ENCODE data around the gene FMNL3. TPM values are rescaled to one million over a fixed set of nuclear protein-coding genes. Genes with fewer than 3 reads are reported as not detected.
"Not testable (repeated sequence)": the region's sequence is repeated elsewhere in the genome, so short reads cannot be mapped to it uniquely, and the experiment has no call there.

Gene FMNL3
- total and polyA plus RNA-seq, 4 donors, result 0.72 to 4.5 (median 2.6) TPM

GRCh38 chr12:49740930-49741881 is 34.0 kb upstream of the FMNL3 start, which contains the start of gene TMBIM6:
Gene TMBIM6, plus strand, starts transcription at chr12:49741557. Its CDS starts 10,937 bp downstream, at chr12:49752494.
- H3K4me3 ChIP-seq (ENCODE audit: low read depth in 1 of 3, low read length in 3 of 3), result peak within 1 kb of the TSS; percentile 84 to 97 (median 95)
- no peaks in the 10 kb centered on the region for H3K9me3 ChIP-seq (ENCODE audit: control insufficient read depth in 4 of 4, low read length in 3 of 4)
- DNase-seq (ENCODE audit: low spot score), result peak; percentile 96
- H3K27me3 ChIP-seq (ENCODE audit: control insufficient read depth in 4 of 4, insufficient read depth in 4 of 4, low read length in 3 of 4), result no peaks in the 10 kb centered on the region
- TF ChIP-seq ZBTB33 (IDR thresholded peaks at IDR 0.05) (peak; percentile 70), RAD21 (IDR thresholded peaks at IDR 0.05) (peak; percentile 87), TAF1 (conservative IDR thresholded peaks at IDR 0.05) (peak; percentile 99), EGR1 (IDR thresholded peaks at IDR 0.05; ENCODE audit: low read depth in 2 of 2) (peak; percentile 8 to 64), FOXA2 (IDR thresholded peaks at IDR 0.05) (peak; percentile 20), HNF4A (conservative IDR thresholded peaks at IDR 0.05) (peak; percentile 48 to 63), GABPA (IDR thresholded peaks at IDR 0.05 in 1 of 2, conservative IDR thresholded peaks at IDR 0.05 in 1 of 2) (peak; percentile 90 to 95), ATF3 (IDR thresholded peaks at IDR 0.05) (no peak), CTCF (IDR thresholded peaks at IDR 0.05; ENCODE audit: low read depth, low read length, missing input control) (peak; percentile 98), REST (IDR thresholded peaks at IDR 0.05) (peak; percentile 94), HNF4G (IDR thresholded peaks at IDR 0.05) (peak; percentile 51), SP1 (IDR thresholded peaks at IDR 0.05) (peak; percentile 93), MAX (IDR thresholded peaks at IDR 0.05) (peak; percentile 35), YY1 (IDR thresholded peaks at IDR 0.05) (peak; percentile 51), RXRA (IDR thresholded peaks at IDR 0.05) (peak; percentile 80 to 87), JUND (IDR thresholded peaks at IDR 0.05) (peak in 1 of 2 donors; percentile 47), FOXA1 (IDR thresholded peaks at IDR 0.05) (peak; percentile 26), NR2F2 (IDR thresholded peaks at IDR 0.05) (peak; percentile 93)
- H3K27ac ChIP-seq (ENCODE audit: low read depth in 1 of 2, low read length in 2 of 2), result peak within 1 kb of the TSS; percentile 95 to 97
- no peaks in the 10 kb centered on the region for H3K36me3 ChIP-seq (ENCODE audit: control insufficient read depth in 4 of 4, insufficient read depth in 3 of 4, low read depth in 1 of 4, low read length in 3 of 4)
- peak within 1 kb of the TSS; percentile 81 to 96 for H3K9ac ChIP-seq (ENCODE audit: low read depth in 1 of 2, low read length in 2 of 2)
- H3K4me1 ChIP-seq (ENCODE audit: control insufficient read depth in 4 of 4, insufficient read depth in 4 of 4, low read length in 3 of 4), result peaks cover 3 to 26% (median 22%) of the 10 kb centered on the region in 4 donors
- WGBS, result 4% methylated on average over 50 of the region's 50 CpGs

GRCh38 chr12:49740277-49740676 is 33.1 kb upstream of the FMNL3 start:
- not testable (repeated sequence) for H3K27ac ChIP-seq (ENCODE audit: low read depth in 1 of 2, low read length in 2 of 2); H3K9me3 ChIP-seq (ENCODE audit: control insufficient read depth in 4 of 4, low read length in 3 of 4); H3K36me3 ChIP-seq (ENCODE audit: control insufficient read depth in 4 of 4, insufficient read depth in 3 of 4, low read depth in 1 of 4, low read length in 3 of 4); DNase-seq (ENCODE audit: low spot score); H3K4me3 ChIP-seq (ENCODE audit: low read depth in 1 of 3, low read length in 3 of 3); H3K9ac ChIP-seq (ENCODE audit: low read depth in 1 of 2, low read length in 2 of 2); H3K27me3 ChIP-seq (ENCODE audit: control insufficient read depth in 4 of 4, insufficient read depth in 4 of 4, low read length in 3 of 4)
- WGBS, result 90% methylated on average over 12 of the region's 12 CpGs
- peaks cover 3 to 20% (median 19%) of the 10 kb centered on the region in 4 donors for H3K4me1 ChIP-seq (ENCODE audit: control insufficient read depth in 4 of 4, insufficient read depth in 4 of 4, low read length in 3 of 4)

GRCh38 chr12:49738721-49739120 is 31.5 kb upstream of the FMNL3 start:
- not testable (repeated sequence) for H3K27me3 ChIP-seq (ENCODE audit: control insufficient read depth in 4 of 4, insufficient read depth in 4 of 4, low read length in 3 of 4)
- 92% methylated on average over 5 of the region's 5 CpGs for WGBS

More at GRCh38 chr12:49738721-49739120, 31.5 kb upstream of the FMNL3 start:
- not testable (repeated sequence) for H3K4me3 ChIP-seq (ENCODE audit: low read depth in 1 of 3, low read length in 3 of 3); H3K36me3 ChIP-seq (ENCODE audit: control insufficient read depth in 4 of 4, insufficient read depth in 3 of 4, low read depth in 1 of 4, low read length in 3 of 4); H3K9ac ChIP-seq (ENCODE audit: low read depth in 1 of 2, low read length in 2 of 2); H3K4me1 ChIP-seq (ENCODE audit: control insufficient read depth in 4 of 4, insufficient read depth in 4 of 4, low read length in 3 of 4); H3K27ac ChIP-seq (ENCODE audit: low read depth in 1 of 2, low read length in 2 of 2); H3K9me3 ChIP-seq (ENCODE audit: control insufficient read depth in 4 of 4, low read length in 3 of 4); DNase-seq (ENCODE audit: low spot score)

Measured in liver (tissue), 9 donors.